Lower leg skin (tissue), 3 donors: ENCODE data around the gene RSPH1.

Experiments
- POLR2A ChIP-seq, 2 donors: fragments of 450-650 bp; IDR thresholded peaks; one replicate each; pipeline ENCODE4 v1.6.1; 2016 to 2017; ENCODE audit warnings: antibody characterized with exemption in 2 of 2, mild to moderate bottlenecking in 1 of 2, moderate library complexity in 1 of 2
- TF ChIP-seq, protein P1 (sequence below), 3 donors: fragments of 450-650 bp; IDR thresholded peaks; one replicate each; pipeline ENCODE4 v1.5.1; 2016; ENCODE audit warnings: antibody characterized with exemption in 3 of 3, mild to moderate bottlenecking in 3 of 3, moderate library complexity in 2 of 3

DNA sequence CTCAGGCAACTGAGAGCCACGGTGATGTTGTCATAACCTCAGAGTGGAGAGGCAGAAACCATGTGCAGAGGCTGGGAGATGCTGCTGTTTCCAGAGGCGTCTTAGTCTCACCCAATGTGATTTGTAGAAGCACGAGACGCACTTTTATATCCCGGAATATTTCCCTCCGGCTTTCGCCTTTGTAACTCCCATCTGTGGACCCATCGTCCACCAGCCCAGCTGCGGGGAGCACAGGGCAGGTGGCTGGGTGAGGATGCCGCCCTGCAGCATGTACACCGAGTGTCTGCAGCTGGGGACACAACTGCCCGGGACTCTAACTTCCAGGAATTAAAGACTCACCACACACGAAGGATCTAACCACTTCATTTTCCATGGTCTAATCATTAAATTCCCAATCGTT lies 48.8 kb downstream of the RSPH1 start:
- TF ChIP-seq, protein P1, sequence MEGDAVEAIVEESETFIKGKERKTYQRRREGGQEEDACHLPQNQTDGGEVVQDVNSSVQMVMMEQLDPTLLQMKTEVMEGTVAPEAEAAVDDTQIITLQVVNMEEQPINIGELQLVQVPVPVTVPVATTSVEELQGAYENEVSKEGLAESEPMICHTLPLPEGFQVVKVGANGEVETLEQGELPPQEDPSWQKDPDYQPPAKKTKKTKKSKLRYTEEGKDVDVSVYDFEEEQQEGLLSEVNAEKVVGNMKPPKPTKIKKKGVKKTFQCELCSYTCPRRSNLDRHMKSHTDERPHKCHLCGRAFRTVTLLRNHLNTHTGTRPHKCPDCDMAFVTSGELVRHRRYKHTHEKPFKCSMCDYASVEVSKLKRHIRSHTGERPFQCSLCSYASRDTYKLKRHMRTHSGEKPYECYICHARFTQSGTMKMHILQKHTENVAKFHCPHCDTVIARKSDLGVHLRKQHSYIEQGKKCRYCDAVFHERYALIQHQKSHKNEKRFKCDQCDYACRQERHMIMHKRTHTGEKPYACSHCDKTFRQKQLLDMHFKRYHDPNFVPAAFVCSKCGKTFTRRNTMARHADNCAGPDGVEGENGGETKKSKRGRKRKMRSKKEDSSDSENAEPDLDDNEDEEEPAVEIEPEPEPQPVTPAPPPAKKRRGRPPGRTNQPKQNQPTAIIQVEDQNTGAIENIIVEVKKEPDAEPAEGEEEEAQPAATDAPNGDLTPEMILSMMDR (IDR thresholded peaks at IDR 0.05), result no peak
- TF ChIP-seq POLR2A (IDR thresholded peaks at IDR 0.05), result no peak
